Stomach (tissue), 9 donors: ENCODE results near the gene IL18R1. TPM values are rescaled to one million over a fixed set of nuclear protein-coding genes. Genes with fewer than 3 reads are reported as not detected.
A peak's percentile ranks its signal among the peaks of the same experiment; 100 is the strongest.

ENCODE experiments used
- DNase-seq, 2 donors: peaks; one replicate each; pipeline versions ENCODE4 v3.0.0 to v3.0.0-alpha.2; 2013 to 2019
- H3K27ac ChIP-seq, 5 donors: fragments of 200-600 bp in 4 of 5; sonication (generic) in 4 of 5; one replicate each; pipeline ENCODE4 v1.5.1; 2013 to 2019; ENCODE audit warnings: mild to moderate bottlenecking in 1 of 5, moderate library complexity in 1 of 5
- H3K27me3 ChIP-seq, 3 donors: fragments of 200-600 bp; sonication (generic); one replicate each; pipeline ENCODE4 v1.5.1; 2017 to 2019; ENCODE audit warnings: mixed run types in 1 of 3
- H3K36me3 ChIP-seq, 4 donors: fragments of 200-600 bp; sonication (generic); 1 replicate in 3 of 4; 2 replicates in 1 of 4; pipeline ENCODE4 v1.5.1; 2016 to 2019
- H3K4me1 ChIP-seq, 4 donors: fragments of 200-600 bp; sonication (generic); one replicate each; pipeline ENCODE4 v1.5.1; 2016 to 2019
- H3K4me3 ChIP-seq, 4 donors: fragments of 200-600 bp; sonication (generic) in 3 of 4; one replicate each; pipeline ENCODE4 v1.5.1; 2016 to 2019; ENCODE audit warnings: mild to moderate bottlenecking in 1 of 4
- H3K9me3 ChIP-seq, 4 donors: fragments of 200-600 bp; sonication (generic); one replicate each; pipeline ENCODE4 v1.5.1; 2016 to 2019
- EP300 ChIP-seq: sonication (generic); formaldehyde crosslinking; IDR thresholded peaks from one replicate; pipeline ENCODE4 v1.6.1; 2017; ENCODE audit warnings: antibody characterized with exemption
- POLR2A ChIP-seq, 4 donors: fragments of 450-650 bp; IDR thresholded peaks; one replicate each; pipeline ENCODE4 v1.6.1; 2016; ENCODE audit warnings: antibody characterized with exemption in 4 of 4, control low read depth in 2 of 4, mild to moderate bottlenecking in 1 of 4, moderate library complexity in 1 of 4
- POLR2AphosphoS5 ChIP-seq, 3 donors: sonication (generic); formaldehyde crosslinking; IDR thresholded peaks; one replicate each; pipeline ENCODE4 v1.6.1; 2016; ENCODE audit warnings: antibody characterized with exemption in 3 of 3
- WGBS, 5 donors: extraction: QIAGEN DNeasy Blood & Tissue Kit in 3 of 5; methylation state at CpG; one replicate each; pipeline versions ENCODE4 v1.1.5 to v1.1.7; 2013 to 2018; 5-methylcytosine and 5-hydroxymethylcytosine counted together
- intact Hi-C: fragments of 100-400 bp; cut with DNase I; formaldehyde crosslinking; loops from one replicate; pipeline ENCODE4 v1.15.1; 2023; ENCODE audit warnings: low total_unique reads
- polyA plus RNA-seq, 3 donors: library from polyadenylated mRNA; stranded (reverse); fragments of 200-250 nt; gene quantifications; one replicate each; pipeline ENCODE4 v1.2.3, GENCODE V29; 2013
- total RNA-seq, 5 donors: library from RNA; depleted of rRNA; stranded (reverse); fragments of >200 nt; gene quantifications; one replicate each; pipeline versions ENCODE4 v1.1.0 to v1.2.3, GENCODE V29; 2014 to 2016
- TF ChIP-seq, protein P1 (sequence below), 7 experiments: fragments of 450-650 bp in 4 of 7; fragments of 200-600 bp in 3 of 7; sonication (generic) in 3 of 7; IDR thresholded peaks; one replicate each; pipeline ENCODE4 v1.5.1; 2016 to 2019; ENCODE audit warnings: antibody characterized with exemption in 7 of 7, control low read depth in 2 of 7, mild to moderate bottlenecking in 1 of 7
- donor health status: healthy with polysubstance abuse.
- donor health status: Bipolar disorder and iron deficiency.
- donor health status: healthy.

The IL18R1 gene
- total and polyA plus RNA-seq, 8 donors, result 0.29 to 83.9 (median 2.5) TPM

DNA sequence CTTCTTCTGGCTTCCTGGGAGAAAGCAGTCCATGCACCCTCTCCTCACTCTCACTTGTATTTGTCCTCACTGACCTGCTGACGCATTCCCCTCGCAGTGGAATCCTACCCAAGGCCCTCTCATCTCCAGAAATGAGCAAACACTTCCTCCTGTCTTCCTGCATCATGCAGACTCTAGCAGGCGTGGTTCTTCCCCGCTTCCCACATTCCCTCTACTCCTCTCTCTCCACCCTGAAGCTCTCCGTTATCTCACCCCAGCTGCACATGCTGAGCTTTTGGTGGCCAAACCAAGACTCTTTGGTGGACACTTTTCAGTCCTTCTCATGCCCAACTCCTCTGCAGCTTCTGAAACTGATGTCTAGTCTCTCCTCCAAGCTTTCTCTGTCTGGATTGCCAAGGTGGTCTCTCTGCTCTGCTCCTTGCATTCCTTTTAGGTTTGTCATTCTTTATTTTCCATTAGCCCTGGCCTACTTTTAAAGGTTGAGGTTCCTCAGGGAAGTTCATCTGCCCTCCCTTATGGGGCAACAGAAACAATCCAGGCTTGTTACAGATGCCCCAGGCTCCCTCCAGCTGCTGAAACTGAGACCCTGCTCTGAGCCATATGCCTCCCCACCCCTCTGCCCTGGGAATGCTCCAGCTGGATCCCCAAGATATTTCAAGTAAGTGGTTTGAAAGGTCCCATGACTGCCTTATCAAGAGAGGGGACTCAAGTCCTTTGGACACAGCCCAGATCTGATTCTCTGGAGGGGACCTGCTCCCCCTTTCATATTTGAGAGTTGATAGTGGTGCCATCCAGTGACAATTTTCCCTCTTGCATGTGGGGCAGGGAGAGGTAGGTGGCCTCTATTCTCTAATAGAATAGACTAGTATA is 66.5 kb downstream of the IL18R1 start:
- 71 to 83% (median 75%) methylated on average over 5 of the region's 5 CpGs for WGBS, 5 donors
- TF ChIP-seq, protein P1, sequence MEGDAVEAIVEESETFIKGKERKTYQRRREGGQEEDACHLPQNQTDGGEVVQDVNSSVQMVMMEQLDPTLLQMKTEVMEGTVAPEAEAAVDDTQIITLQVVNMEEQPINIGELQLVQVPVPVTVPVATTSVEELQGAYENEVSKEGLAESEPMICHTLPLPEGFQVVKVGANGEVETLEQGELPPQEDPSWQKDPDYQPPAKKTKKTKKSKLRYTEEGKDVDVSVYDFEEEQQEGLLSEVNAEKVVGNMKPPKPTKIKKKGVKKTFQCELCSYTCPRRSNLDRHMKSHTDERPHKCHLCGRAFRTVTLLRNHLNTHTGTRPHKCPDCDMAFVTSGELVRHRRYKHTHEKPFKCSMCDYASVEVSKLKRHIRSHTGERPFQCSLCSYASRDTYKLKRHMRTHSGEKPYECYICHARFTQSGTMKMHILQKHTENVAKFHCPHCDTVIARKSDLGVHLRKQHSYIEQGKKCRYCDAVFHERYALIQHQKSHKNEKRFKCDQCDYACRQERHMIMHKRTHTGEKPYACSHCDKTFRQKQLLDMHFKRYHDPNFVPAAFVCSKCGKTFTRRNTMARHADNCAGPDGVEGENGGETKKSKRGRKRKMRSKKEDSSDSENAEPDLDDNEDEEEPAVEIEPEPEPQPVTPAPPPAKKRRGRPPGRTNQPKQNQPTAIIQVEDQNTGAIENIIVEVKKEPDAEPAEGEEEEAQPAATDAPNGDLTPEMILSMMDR (IDR thresholded peaks at IDR 0.05), result no peak
- no peak for TF ChIP-seq POLR2A (IDR thresholded peaks at IDR 0.05)
- no peak for TF ChIP-seq POLR2AphosphoS5 (IDR thresholded peaks at IDR 0.05)
- no peak for TF ChIP-seq EP300
- Histone ChIP-seq H3K36me3 (no peaks in the 10 kb centered on the region), H3K27me3 (no peaks in the 10 kb centered on the region), H3K4me1 (no peaks in the 10 kb centered on the region), H3K4me3 (no peak overlapping the region), H3K9me3 (no peaks in the 10 kb centered on the region), H3K27ac (peak overlapping the region in 3 of 5 donors; percentile 13 to 63 (median 34))
- intact Hi-C loops, result no loop called here
- no peak for DNase-seq

DNA sequence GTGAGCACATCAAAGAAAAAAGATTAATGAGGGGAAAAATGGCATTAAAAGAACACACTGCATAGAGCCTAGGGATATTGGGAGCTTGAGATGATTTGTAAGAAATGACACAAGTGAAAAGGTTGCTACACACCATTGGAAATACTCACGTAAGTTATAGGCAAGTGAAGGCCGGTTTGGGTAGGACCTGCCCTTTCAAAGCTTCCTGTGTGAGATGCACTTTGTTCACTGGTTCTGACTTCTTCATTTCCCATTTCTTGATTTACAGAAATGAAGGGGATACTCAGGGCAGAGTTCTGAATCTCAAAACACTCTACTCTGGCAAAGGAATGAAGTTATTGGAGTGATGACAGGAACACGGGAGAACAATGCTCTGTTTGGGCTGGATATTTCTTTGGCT is 67.3 kb downstream of the IL18R1 start, which contains the start of gene IL18RAP:
TSS of gene IL18RAP (plus strand) at position 251 of the 400 bp plus-strand sequence. CDS start at position 369, 118 bp downstream.
- H3K9me3 ChIP-seq, result no peaks in the 10 kb centered on the region
- peak within 1 kb of the TSS in 1 of 4 donors; percentile 5 for H3K4me3 ChIP-seq
- TF ChIP-seq POLR2A (IDR thresholded peaks at IDR 0.05), result no peak
- TF ChIP-seq EP300, result no peak
- no peak for TF ChIP-seq POLR2AphosphoS5 (IDR thresholded peaks at IDR 0.05)
- TF ChIP-seq, protein P1 (IDR thresholded peaks at IDR 0.05), result no peak
- no peak for DNase-seq
- no peaks in the 10 kb centered on the region for H3K36me3 ChIP-seq
- intact Hi-C loops, result no loop called here
- peak within 1 kb of the TSS in 3 of 5 donors; percentile 13 to 63 (median 34) for H3K27ac ChIP-seq
- H3K27me3 ChIP-seq, result no peaks in the 10 kb centered on the region
- WGBS, 5 donors, result 66 to 83% (median 75%) methylated on average over 3 of the region's 3 CpGs
- H3K4me1 ChIP-seq, result no peaks in the 10 kb centered on the region

DNA sequence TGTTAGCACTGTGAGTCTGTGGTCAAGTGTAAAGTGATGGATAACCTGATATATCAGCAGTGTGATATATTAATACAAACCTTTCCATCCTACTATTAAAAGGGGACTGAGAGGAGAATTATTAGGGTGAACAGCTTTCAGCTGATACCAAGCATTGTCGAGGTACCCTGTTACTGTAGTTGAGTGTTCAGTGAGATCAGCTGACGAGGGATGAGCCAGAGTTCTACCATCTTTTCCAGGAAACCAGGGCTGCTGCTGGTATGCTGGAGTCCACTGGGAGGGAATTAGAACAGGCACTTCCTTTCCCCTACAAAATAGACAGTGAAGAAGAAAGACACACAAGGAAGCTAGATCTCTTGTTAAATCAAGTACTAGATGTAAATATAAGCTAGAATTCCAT is 67.8 kb downstream of the IL18R1 start:
- DNase-seq, result no peak
- H3K9me3 ChIP-seq, result no peaks in the 10 kb centered on the region
- H3K27ac ChIP-seq, result peak overlapping the region in 2 of 5 donors; percentile 34 to 63
- intact Hi-C loops, result no loop called here
- no peak overlapping the region for H3K4me3 ChIP-seq
- WGBS, 5 donors, result 78 to 92% (median 79%) methylated on average over 2 of the region's 2 CpGs
- no peaks in the 10 kb centered on the region for H3K36me3 ChIP-seq
- no peaks in the 10 kb centered on the region for H3K27me3 ChIP-seq
- no peaks in the 10 kb centered on the region for H3K4me1 ChIP-seq
- TF ChIP-seq EP300 (no peak), POLR2AphosphoS5 (IDR thresholded peaks at IDR 0.05) (no peak), POLR2A (IDR thresholded peaks at IDR 0.05) (no peak)
- TF ChIP-seq, protein P1 (IDR thresholded peaks at IDR 0.05), result no peak

- H3K27ac ChIP-seq, result peak overlapping the region in 2 of 5 donors; percentile 53 to 63
- no peaks in the 10 kb centered on the region for H3K9me3 ChIP-seq
- H3K4me1 ChIP-seq, result no peaks in the 10 kb centered on the region
- TF ChIP-seq, protein P1 (IDR thresholded peaks at IDR 0.05), result no peak
- TF ChIP-seq POLR2A (IDR thresholded peaks at IDR 0.05) (no peak), EP300 (no peak), POLR2AphosphoS5 (IDR thresholded peaks at IDR 0.05) (no peak)
- no peaks in the 10 kb centered on the region for H3K27me3 ChIP-seq
- H3K36me3 ChIP-seq, result no peaks in the 10 kb centered on the region
- WGBS, 5 donors, result 66 to 73% (median 68%) methylated on average over 3 of the region's 3 CpGs
- DNase-seq, result no peak
- intact Hi-C loops, result no loop called here
- peak overlapping the region in 1 of 4 donors; percentile 16 for H3K4me3 ChIP-seq
Observed at GRCh38 chr2:102424754-102425153, 69.2 kb downstream of the IL18R1 start.
